CD14-positive monocyte (primary cell): Measurements from ENCODE around the gene CKAP2L. TPM values are rescaled to one million over a fixed set of nuclear protein-coding genes. Genes with fewer than 3 reads are reported as not detected.

ENCODE experiments used
- DNase-seq, 3 donors: peaks; one replicate each; pipeline ENCODE4 v3.0.0-alpha.2; 2011 to 2022
- H2AFZ ChIP-seq: 2 replicates; pipeline ENCODE4 v1.6.0; 2012; ENCODE audit warnings: mild to moderate bottlenecking, low read depth, low read length, inconsistent platforms; ENCODE audit not compliant: insufficient read depth, poor library complexity, severe bottlenecking
- H3K27ac ChIP-seq, 2 donors: 1 replicate in 1 of 2; 2 replicates in 1 of 2; pipeline ENCODE4 v1.5.1; 2012 to 2013; ENCODE audit warnings: low read length in 2 of 2, control low read depth in 1 of 2, inconsistent platforms in 1 of 2, low read depth in 1 of 2, mild to moderate bottlenecking in 1 of 2
- H3K27me3 ChIP-seq, 2 donors: one replicate each; pipeline versions ENCODE4 v1.6.0 to v1.6.1; 2011 to 2013; ENCODE audit warnings: low read length in 2 of 2; ENCODE audit not compliant: control insufficient read depth in 2 of 2, insufficient read depth in 2 of 2
- H3K36me3 ChIP-seq, 2 donors: replicated peaks in 1 of 2; 1 replicate in 1 of 2; 2 replicates in 1 of 2; pipeline versions ENCODE4 v1.5.1 to v1.6.1; 2012 to 2013; ENCODE audit warnings: low read length in 2 of 2, control low read depth in 1 of 2, inconsistent platforms in 1 of 2, mild to moderate bottlenecking in 1 of 2; ENCODE audit not compliant: insufficient read depth in 2 of 2, control insufficient read depth in 1 of 2
- H3K4me1 ChIP-seq, 2 donors: 1 replicate in 1 of 2; 2 replicates in 1 of 2; pipeline versions ENCODE4 v1.5.1 to v1.6.1; 2012 to 2013; ENCODE audit warnings: low read length in 2 of 2, control low read depth in 1 of 2, inconsistent platforms in 1 of 2, mild to moderate bottlenecking in 1 of 2, moderate library complexity in 1 of 2; ENCODE audit not compliant: insufficient read depth in 2 of 2, control insufficient read depth in 1 of 2
- H3K4me2 ChIP-seq: replicated peaks from 2 replicates; pipeline ENCODE3; 2012; ENCODE audit warnings: low read length, moderate library complexity, mild to moderate bottlenecking; ENCODE audit not compliant: poor library complexity, severe bottlenecking; ENCODE audit errors: extremely low read depth
- H3K4me3 ChIP-seq, 3 experiments: fragments of 200-600 bp in 1 of 3; sonication (generic) in 1 of 3; replicated peaks in 1 of 3; 1 replicate in 2 of 3; 2 replicates in 1 of 3; pipeline ENCODE4 v1.5.1; 2011 to 2013; ENCODE audit warnings: low read length in 3 of 3, mild to moderate bottlenecking in 3 of 3, control low read depth in 2 of 3, low read depth in 2 of 3, inconsistent platforms in 1 of 3, moderate library complexity in 1 of 3
- H3K79me2 ChIP-seq: 2 replicates; pipeline ENCODE4 v1.6.0; 2012; ENCODE audit warnings: mild to moderate bottlenecking, control low read depth, inconsistent platforms, low read length, moderate library complexity; ENCODE audit not compliant: insufficient read depth
- H3K9ac ChIP-seq: 2 replicates; pipeline ENCODE4 v1.6.0; 2017; ENCODE audit warnings: low read length, mild to moderate bottlenecking; ENCODE audit not compliant: insufficient read depth, poor library complexity, severe bottlenecking
- H3K9me3 ChIP-seq, 2 donors: replicated peaks in 1 of 2; 1 replicate in 1 of 2; 2 replicates in 1 of 2; pipeline versions ENCODE4 v1.5.1 to v1.6.1; 2012 to 2013; ENCODE audit warnings: low read length in 2 of 2, control low read depth in 1 of 2; ENCODE audit not compliant: control insufficient read depth in 1 of 2, insufficient read depth in 1 of 2
- H4K20me1 ChIP-seq: 2 replicates; pipeline ENCODE4 v1.6.0; 2012; ENCODE audit warnings: mild to moderate bottlenecking, low read length, control low read depth, moderate library complexity; ENCODE audit not compliant: insufficient read depth
- H3K27ac Mint-ChIP-seq, 7 donors: one replicate each; pipeline ENCODE4 v1.8.0; 2020; ENCODE audit warnings: mild to moderate bottlenecking in 7 of 7, mixed read lengths in 7 of 7, moderate library complexity in 6 of 7, inconsistent platforms in 2 of 7
- H3K27me3 Mint-ChIP-seq, 3 donors: one replicate each; pipeline ENCODE4 v1.8.0; 2021 to 2022; ENCODE audit warnings: low read depth in 3 of 3, mild to moderate bottlenecking in 3 of 3, mixed read lengths in 3 of 3, moderate library complexity in 3 of 3, inconsistent platforms in 1 of 3
- H3K36me3 Mint-ChIP-seq, 2 donors: one replicate each; pipeline ENCODE4 v1.8.0; 2020; ENCODE audit warnings: mixed read lengths in 2 of 2, inconsistent platforms in 1 of 2, mild to moderate bottlenecking in 1 of 2
- H3K4me1 Mint-ChIP-seq: one replicate; pipeline ENCODE4 v1.8.0; 2020; ENCODE audit warnings: mild to moderate bottlenecking, mixed read lengths
- H3K4me3 Mint-ChIP-seq, 2 donors: one replicate each; pipeline ENCODE4 v1.8.0; 2020; ENCODE audit warnings: mild to moderate bottlenecking in 2 of 2, mixed read lengths in 2 of 2, moderate library complexity in 1 of 2
- H3K9me3 Mint-ChIP-seq, 7 donors: one replicate each; pipeline ENCODE4 v1.8.0; 2020 to 2022; ENCODE audit warnings: mixed read lengths in 7 of 7, mild to moderate bottlenecking in 6 of 7, moderate library complexity in 6 of 7, inconsistent platforms in 2 of 7
- WGBS: methylation state at CpG from one replicate; pipeline ENCODE4 v1.1.5; 2013; ENCODE audit warnings: missing lambda C conversion rate; ENCODE audit not compliant: insufficient coverage; 5-methylcytosine and 5-hydroxymethylcytosine counted together
- intact Hi-C, 2 donors: fragments of 100-400 bp; cut with micrococcal nuclease; formaldehyde crosslinking; loops; one replicate each; pipeline versions ENCODE4 v1.15.0 to v1.15.1; 2023
- polyA plus RNA-seq, 3 donors: library from polyadenylated mRNA; depleted of rRNA in 1 of 3; unstranded in 2 of 3; stranded (reverse) in 1 of 3; fragments of 300-500 nt in 2 of 3; fragments of >200 nt in 1 of 3; fragmentation: Illumina TruSeq in 2 of 3; gene quantifications; 1 replicate in 2 of 3; 2 replicates in 1 of 3; pipeline ENCODE4 v1.2.3, GENCODE V29; 2012 to 2021
- TF ChIP-seq, protein P1 (sequence below): fragments of 200-600 bp; IDR thresholded peaks from one replicate; pipeline ENCODE4 v1.8.0; 2022; ENCODE audit warnings: antibody characterized with exemption, mild to moderate bottlenecking

CKAP2L gene
- polyA plus RNA-seq, 3 donors = 0.04 to 0.24 TPM; not detected in 1

DNA sequence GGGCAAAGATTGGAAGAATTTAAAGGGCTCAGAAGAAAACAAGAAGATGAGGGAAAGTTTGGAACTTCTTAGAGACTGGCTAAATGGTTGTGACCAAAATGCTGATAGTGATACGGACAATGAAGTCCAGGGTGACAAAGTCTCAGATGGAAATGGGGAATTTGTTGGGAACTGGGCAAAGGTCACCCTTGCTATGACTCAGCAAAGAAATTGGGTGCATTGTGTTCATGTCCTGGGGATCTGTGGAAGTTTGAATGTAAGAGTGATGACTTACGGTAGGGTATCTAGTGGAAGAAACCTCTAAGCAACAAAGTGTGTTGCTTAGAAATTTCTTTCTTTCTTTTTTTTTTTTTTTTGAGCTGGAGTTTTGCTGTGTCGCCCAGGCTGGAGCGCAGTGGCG, 25.9 kb upstream of the CKAP2L start:
- Histone ChIP-seq H3K27ac (no peak overlapping the region), H3K4me3 (no peak overlapping the region), H3K36me3 (no peaks in the 10 kb centered on the region), H2AFZ (no peak overlapping the region), H3K27me3 (no peaks in the 10 kb centered on the region), H3K9me3 (no peaks in the 10 kb centered on the region), H3K4me1 (peaks cover 58 to 81% of the 10 kb centered on the region in 2 donors), H3K9ac (no peak overlapping the region), H3K4me2 (no peak overlapping the region), H4K20me1 (peaks cover 4% of the 10 kb centered on the region), H3K79me2 (no peaks in the 10 kb centered on the region)
- Mint-ChIP-seq H3K9me3 (peaks cover 5 to 10% (median 7%) of the 10 kb centered on the region in 7 donors), H3K27ac (no peak overlapping the region), H3K4me3 (no peak overlapping the region), H3K27me3 (peaks cover 2 to 7% (median 4%) of the 10 kb centered on the region in 3 donors), H3K4me1 (peaks cover 61% of the 10 kb centered on the region), H3K36me3 (no peaks in the 10 kb centered on the region)
- peak in 2 of 3 donors; percentile 14 to 53 for DNase-seq
- WGBS = 93% methylated on average over 2 of the region's 5 CpGs
- TF ChIP-seq, protein P1, sequence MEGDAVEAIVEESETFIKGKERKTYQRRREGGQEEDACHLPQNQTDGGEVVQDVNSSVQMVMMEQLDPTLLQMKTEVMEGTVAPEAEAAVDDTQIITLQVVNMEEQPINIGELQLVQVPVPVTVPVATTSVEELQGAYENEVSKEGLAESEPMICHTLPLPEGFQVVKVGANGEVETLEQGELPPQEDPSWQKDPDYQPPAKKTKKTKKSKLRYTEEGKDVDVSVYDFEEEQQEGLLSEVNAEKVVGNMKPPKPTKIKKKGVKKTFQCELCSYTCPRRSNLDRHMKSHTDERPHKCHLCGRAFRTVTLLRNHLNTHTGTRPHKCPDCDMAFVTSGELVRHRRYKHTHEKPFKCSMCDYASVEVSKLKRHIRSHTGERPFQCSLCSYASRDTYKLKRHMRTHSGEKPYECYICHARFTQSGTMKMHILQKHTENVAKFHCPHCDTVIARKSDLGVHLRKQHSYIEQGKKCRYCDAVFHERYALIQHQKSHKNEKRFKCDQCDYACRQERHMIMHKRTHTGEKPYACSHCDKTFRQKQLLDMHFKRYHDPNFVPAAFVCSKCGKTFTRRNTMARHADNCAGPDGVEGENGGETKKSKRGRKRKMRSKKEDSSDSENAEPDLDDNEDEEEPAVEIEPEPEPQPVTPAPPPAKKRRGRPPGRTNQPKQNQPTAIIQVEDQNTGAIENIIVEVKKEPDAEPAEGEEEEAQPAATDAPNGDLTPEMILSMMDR = no peak
- intact Hi-C loops = loop anchor here in 1 of 2 donors (5.0 to 10.0 kb wide), 2 partner anchors 38 to 94 kb away; no protein-coding TSS in a partner anchor

DNA sequence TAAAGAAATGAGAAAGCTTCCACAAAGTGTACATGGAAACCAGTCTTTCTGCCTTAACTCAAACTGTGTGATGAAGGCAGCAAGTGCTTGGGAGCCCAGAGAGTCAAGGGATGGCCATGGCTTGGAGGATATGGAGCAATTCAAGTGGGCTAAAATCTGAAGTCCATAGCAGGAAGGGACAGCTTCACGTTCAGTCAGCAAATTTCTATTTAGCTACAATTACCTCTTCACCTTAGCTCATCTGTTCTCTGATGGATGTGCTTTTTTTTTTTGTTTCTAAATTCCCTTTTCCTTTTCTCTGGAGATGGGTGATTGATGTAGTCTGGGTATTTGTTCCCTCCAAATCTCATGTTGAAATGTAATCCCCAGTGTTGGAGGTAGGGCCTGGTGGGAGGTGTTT, 24.8 kb upstream of the CKAP2L start:
- TF ChIP-seq, protein P1 = no peak
- Mint-ChIP-seq H3K36me3 (no peaks in the 10 kb centered on the region), H3K4me3 (no peak overlapping the region), H3K27me3 (peaks cover 1 to 11% (median 2%) of the 10 kb centered on the region in 3 donors), H3K27ac (peak overlapping the region in 3 of 7 donors; percentile 9 to 61 (median 47)), H3K4me1 (peaks cover 64% of the 10 kb centered on the region), H3K9me3 (peaks cover 5 to 10% (median 7%) of the 10 kb centered on the region in 7 donors)
- intact Hi-C loops = no loop called here
- H3K9me3 ChIP-seq = no peaks in the 10 kb centered on the region
- H3K4me1 ChIP-seq = peaks cover 58 to 81% of the 10 kb centered on the region in 2 donors
- no peaks in the 10 kb centered on the region for H3K36me3 ChIP-seq
- no peaks in the 10 kb centered on the region for H3K27me3 ChIP-seq
- H3K9ac ChIP-seq = no peak overlapping the region
- no peak overlapping the region for H3K4me3 ChIP-seq
- no peak for DNase-seq
- no peak overlapping the region for H3K27ac ChIP-seq
- no peak overlapping the region for H3K4me2 ChIP-seq
- H2AFZ ChIP-seq = no peak overlapping the region
- no peaks in the 10 kb centered on the region for H3K79me2 ChIP-seq
- peaks cover 4% of the 10 kb centered on the region for H4K20me1 ChIP-seq
- no CpG with 5 or more reads among the region's 1 CpG for WGBS
